ENCODE measurements around the gene CHD6.

- TF ChIP-seq CTCF (IDR thresholded peaks at IDR 0.05; ENCODE audit: low read depth, low read length, missing input control), result no peak
- TF ChIP-seq RAD21 (IDR thresholded peaks at IDR 0.05), result no peak
- TF ChIP-seq TAF1 (conservative IDR thresholded peaks at IDR 0.05), result no peak
- no peak for TF ChIP-seq FOXA1 (IDR thresholded peaks at IDR 0.05)
- TF ChIP-seq REST (IDR thresholded peaks at IDR 0.05), result no peak
- no peak for TF ChIP-seq JUND (IDR thresholded peaks at IDR 0.05)
- TF ChIP-seq ATF3 (IDR thresholded peaks at IDR 0.05), result no peak
- TF ChIP-seq MAX (IDR thresholded peaks at IDR 0.05), result no peak
- no peak for TF ChIP-seq RXRA (IDR thresholded peaks at IDR 0.05)
- no peak for TF ChIP-seq YY1 (IDR thresholded peaks at IDR 0.05)
- TF ChIP-seq GABPA (IDR thresholded peaks at IDR 0.05 in 1 of 2, conservative IDR thresholded peaks at IDR 0.05 in 1 of 2), result no peak
- no peak for TF ChIP-seq HNF4A (conservative IDR thresholded peaks at IDR 0.05)
- TF ChIP-seq HNF4G (IDR thresholded peaks at IDR 0.05), result no peak
- TF ChIP-seq ZBTB33 (IDR thresholded peaks at IDR 0.05), result no peak
These were observed 230.7 kb downstream of the CHD6 start for GRCh38 chr20:41387444-41387851.

Data from liver (tissue), 3 donors.